Measurements from ENCODE around the gene PFKFB1. TPM values are rescaled to one million over a fixed set of nuclear protein-coding genes. Genes with fewer than 3 reads are reported as not detected.

Gene PFKFB1
- total RNA-seq, result not detected in 2 replicates

DNA sequence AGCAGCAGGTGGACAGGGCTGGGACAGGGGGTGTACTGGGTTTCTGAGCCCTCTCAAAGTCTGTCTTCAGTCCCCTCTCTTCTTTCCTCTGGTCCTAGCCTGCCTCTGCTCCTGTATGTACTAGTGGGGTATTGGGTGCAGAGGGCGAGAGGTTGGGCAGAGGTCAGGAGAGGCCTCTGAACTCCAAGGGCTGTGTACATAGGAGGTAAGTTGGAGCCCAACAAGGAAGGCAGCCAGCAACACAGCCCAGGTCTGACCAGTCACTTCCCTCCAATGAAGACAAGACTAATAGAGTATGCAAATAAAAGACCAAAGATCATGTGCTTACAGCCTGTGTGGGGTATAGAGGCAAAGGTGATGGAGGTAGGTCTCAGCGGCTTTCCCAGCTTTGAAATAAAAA, at the start of gene PFKFB1:
Gene PFKFB1 (minus strand): TSS at position 90 of the 400 bp plus-strand sequence. CDS start 181 bp downstream, outside the sequence.

DNA sequence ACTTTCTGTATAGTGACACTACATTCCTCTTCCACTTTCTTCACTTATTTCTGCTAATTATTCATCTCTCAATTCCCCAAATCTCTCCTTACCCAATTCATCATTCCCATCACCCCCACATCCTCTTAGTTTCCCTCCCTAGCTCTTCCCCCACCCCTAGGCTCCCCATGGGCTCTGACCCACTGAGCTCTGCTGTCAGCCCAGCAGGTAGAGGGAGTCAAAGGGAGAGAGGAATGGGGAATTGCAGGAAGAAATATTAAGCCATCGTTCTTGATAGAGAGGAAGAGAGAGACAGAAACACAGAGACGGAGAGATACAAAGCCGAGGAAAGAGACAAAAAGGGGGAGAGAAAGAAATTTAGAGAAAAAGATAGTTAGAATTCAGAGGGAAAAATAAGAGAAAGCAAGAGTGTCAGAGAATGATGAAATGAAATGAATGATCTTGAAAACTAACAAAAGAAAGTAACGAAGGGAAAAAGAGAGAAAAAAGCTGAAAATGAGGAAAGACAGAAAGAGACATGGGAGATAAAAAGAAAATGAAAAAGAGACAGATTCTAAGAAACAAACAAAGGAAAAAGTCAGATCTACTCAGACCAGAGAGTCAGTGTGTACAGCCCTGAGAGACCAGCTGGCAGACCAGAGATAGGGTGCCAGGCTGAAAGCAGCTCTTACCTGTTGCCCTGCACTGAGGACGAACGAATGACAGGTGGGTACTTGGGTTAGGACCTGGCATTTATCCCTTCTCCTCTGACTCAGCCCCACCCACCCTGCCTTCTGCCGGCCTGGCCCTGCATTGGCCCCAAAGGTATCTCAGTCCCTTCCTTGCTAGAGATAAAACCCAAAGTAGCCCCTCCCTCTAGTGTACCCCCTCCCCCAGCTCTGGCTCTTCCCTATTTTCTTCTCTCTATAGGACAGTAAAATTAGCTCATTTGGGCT, 36.5 kb upstream of the PFKFB1 start, which contains the start of gene ALAS2:
Gene ALAS2 (minus strand): TSS at position 707 of the 935 bp plus-strand sequence. CDS start 4,977 bp downstream, outside the sequence.

DNA sequence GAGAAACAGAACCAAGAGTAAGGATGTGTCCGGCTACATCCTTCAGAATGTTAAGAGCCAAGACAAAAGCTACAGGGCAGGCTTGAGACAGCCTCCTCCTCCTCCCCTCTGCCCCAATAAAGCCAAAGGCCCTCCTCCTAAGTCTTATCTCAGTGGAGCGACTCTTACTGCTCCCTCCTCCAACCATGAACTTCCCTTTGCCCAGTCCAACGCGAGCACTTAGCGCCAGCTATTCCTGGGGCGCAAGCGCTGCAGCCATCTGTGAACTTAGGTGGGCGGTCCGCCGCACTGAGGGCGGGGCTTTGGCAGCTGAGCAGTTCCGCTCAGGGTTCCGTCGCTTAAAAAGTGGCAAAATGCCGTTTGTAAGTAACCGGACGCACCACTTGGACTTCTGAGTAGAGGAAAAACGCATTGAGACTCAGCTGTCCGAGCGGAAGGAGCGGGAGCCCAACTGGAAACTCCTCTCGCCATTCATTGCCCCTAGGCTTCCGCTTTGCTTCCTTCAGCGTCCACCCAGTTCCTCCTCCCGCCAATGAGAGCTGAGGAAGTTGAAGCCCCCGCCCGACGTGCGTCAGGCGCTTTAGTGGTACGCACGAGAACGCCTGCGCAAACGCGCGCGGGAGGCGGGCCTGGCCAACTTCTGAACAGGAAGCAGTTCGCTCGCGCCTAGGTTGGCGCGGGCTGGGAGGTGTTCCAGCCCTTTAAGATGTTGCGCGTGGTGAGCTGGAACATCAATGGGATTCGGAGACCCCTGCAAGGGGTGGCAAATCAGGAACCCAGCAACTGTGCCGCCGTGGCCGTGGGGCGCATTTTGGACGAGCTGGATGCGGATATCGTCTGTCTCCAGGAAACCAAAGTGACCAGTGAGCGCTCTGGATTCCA, 6.0 kb upstream of the PFKFB1 start, which contains the start of gene APEX2:
Gene APEX2 (plus strand): TSS at position 647 of the 882 bp plus-strand sequence. CDS start 60 bp downstream, at position 707.

DNA sequence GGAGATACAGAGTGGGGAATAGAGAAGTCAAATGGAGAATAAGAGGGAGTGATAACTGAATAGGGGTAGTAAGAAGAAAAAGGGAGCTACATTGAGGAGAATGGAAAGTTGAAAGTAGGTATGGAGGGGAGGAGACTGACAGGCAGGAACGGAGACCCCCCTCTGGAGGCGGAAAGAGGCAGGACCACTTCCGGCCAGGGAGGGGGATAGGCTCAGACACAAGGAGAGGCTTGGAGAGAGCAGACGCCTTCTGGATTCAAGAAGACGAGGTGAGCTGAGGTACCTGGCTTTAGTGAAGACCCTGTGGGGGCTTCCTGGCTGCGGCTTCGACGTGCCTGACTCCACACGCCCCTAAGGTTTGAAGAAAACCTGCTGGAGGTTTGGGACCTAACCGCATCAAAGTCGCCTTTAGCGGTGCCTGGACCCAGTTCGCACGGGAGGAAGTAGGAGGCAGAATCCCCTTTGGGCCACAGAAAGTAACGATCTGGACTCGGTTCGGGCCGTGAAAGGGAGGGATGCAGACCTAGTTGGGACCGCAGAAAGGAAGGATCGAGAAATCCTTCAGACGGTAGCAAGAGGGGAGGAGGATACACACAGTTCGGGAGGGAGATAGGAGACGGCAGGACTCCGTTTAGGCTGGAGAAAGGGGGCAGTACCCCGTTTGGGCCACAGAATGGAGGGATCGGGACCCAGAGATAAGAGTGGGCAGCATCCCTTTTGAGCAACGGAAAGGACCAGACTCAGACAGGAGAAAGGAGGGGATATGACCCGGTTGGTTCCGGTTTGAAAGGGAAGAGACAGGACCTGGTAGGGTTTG, 73.2 kb downstream of the PFKFB1 start, which contains the start of gene TRO:
Gene TRO (plus strand): TSS at position 215 of the 817 bp plus-strand sequence. CDS start 1,423 bp downstream, outside the sequence.

Other genes starting within 250 kb of the PFKFB1 start
- gene ITIH6, start 195.9 kb downstream of the PFKFB1 start, total RNA-seq, result not detected in 2 replicates
- gene MAGED2, start 186.4 kb downstream of the PFKFB1 start, total RNA-seq, result 283 and 309 TPM in 2 replicates
- gene TRO, start 73.4 kb downstream of the PFKFB1 start, total RNA-seq, result 5.4 and 7.7 TPM in 2 replicates
- 6.7 and 10.3 TPM in 2 replicates for gene APEX2, start 6.2 kb upstream of the PFKFB1 start, total RNA-seq
- not detected in 2 replicates for gene ALAS2, start 36.8 kb upstream of the PFKFB1 start, total RNA-seq
- not detected in 2 replicates for gene PAGE2B, start 80.8 kb upstream of the PFKFB1 start, total RNA-seq
- gene PAGE2, start 94.8 kb upstream of the PFKFB1 start, total RNA-seq, result not detected in 2 replicates
- not detected in 2 replicates for gene PAGE5, start 226.2 kb upstream of the PFKFB1 start, total RNA-seq

All from cardiac ventricle fibroblast (primary cell).